ENCODE results near the gene ZMIZ1.

ZMIZ1 gene

GRCh38 chr10:79088176-79088575 lies 19.4 kb downstream of the ZMIZ1 start:
- no peak for DNase-seq (ENCODE audit: low read depth)
- TF ChIP-seq MYC (IDR thresholded peaks at IDR 0.05; ENCODE audit: low read depth, low read length) = no peak
- TF ChIP-seq CTCF (IDR thresholded peaks at IDR 0.05; ENCODE audit: low read depth, low read length) = no peak
- TF ChIP-seq MAX (IDR thresholded peaks at IDR 0.05; ENCODE audit: low read depth, low read length) = no peak
- no peak for TF ChIP-seq POLR2A (IDR thresholded peaks at IDR 0.05; ENCODE audit: extremely low read depth, insufficient read length)
- no peak overlapping the region for H3K4me3 ChIP-seq (ENCODE audit: low read depth, low read length)

GRCh38 chr10:79088613-79089355 lies 20.0 kb downstream of the ZMIZ1 start:
- no peak for DNase-seq (ENCODE audit: low read depth)
- no peak overlapping the region for H3K4me3 ChIP-seq (ENCODE audit: low read depth, low read length)
- TF ChIP-seq MAX (IDR thresholded peaks at IDR 0.05; ENCODE audit: low read depth, low read length) = no peak

GRCh38 chr10:79089632-79090031 lies 20.9 kb downstream of the ZMIZ1 start:
- DNase-seq (ENCODE audit: low read depth) = no peak
- no peak overlapping the region for H3K4me3 ChIP-seq (ENCODE audit: low read depth, low read length)
- TF ChIP-seq POLR2A (IDR thresholded peaks at IDR 0.05; ENCODE audit: extremely low read depth, insufficient read length) (no peak), MYC (IDR thresholded peaks at IDR 0.05; ENCODE audit: low read depth, low read length) (no peak), CTCF (IDR thresholded peaks at IDR 0.05; ENCODE audit: low read depth, low read length) (no peak), MAX (IDR thresholded peaks at IDR 0.05; ENCODE audit: low read depth, low read length) (no peak)

GRCh38 chr10:79090134-79090803 lies 21.5 kb downstream of the ZMIZ1 start:
- DNase-seq (ENCODE audit: low read depth) = peak; percentile 79
- TF ChIP-seq MAX (IDR thresholded peaks at IDR 0.05; ENCODE audit: low read depth, low read length) = peak; percentile 34; the same call in 1 of the 2 replicates
- TF ChIP-seq MYC (IDR thresholded peaks at IDR 0.05; ENCODE audit: low read depth, low read length) = no peak

GRCh38 chr10:79092292-79092896 lies 23.6 kb downstream of the ZMIZ1 start:
- TF ChIP-seq MYC (IDR thresholded peaks at IDR 0.05; ENCODE audit: low read depth, low read length) = no peak
- no peak for TF ChIP-seq MAX (IDR thresholded peaks at IDR 0.05; ENCODE audit: low read depth, low read length)
- no peak for TF ChIP-seq POLR2A (IDR thresholded peaks at IDR 0.05; ENCODE audit: extremely low read depth, insufficient read length)
- TF ChIP-seq CTCF (IDR thresholded peaks at IDR 0.05; ENCODE audit: low read depth, low read length) = no peak
- H3K4me3 ChIP-seq (ENCODE audit: low read depth, low read length) = no peak overlapping the region
- DNase-seq (ENCODE audit: low read depth) = peak; percentile 39

More at GRCh38 chr10:79090134-79090803, 21.5 kb downstream of the ZMIZ1 start:
- H3K4me3 ChIP-seq (ENCODE audit: low read depth, low read length) = no peak overlapping the region

- TF ChIP-seq MYC (IDR thresholded peaks at IDR 0.05; ENCODE audit: low read depth, low read length) (peak; percentile 86), CTCF (IDR thresholded peaks at IDR 0.05; ENCODE audit: low read depth, low read length) (no peak), POLR2A (IDR thresholded peaks at IDR 0.05; ENCODE audit: extremely low read depth, insufficient read length) (no peak), MAX (IDR thresholded peaks at IDR 0.05; ENCODE audit: low read depth, low read length) (peak; percentile 48)
- peak overlapping the region; percentile 51 for H3K4me3 ChIP-seq (ENCODE audit: low read depth, low read length)
- peak; percentile 97 for DNase-seq (ENCODE audit: low read depth)
Measured at GRCh38 chr10:79093658-79094411, 25.1 kb downstream of the ZMIZ1 start.

Measured in NB4 (cell line).